H1 (cell line): Measurements from ENCODE around the gene BAZ2B. TPM values are rescaled to one million over a fixed set of nuclear protein-coding genes. Genes with fewer than 3 reads are reported as not detected.

Experiments used
- CTCF ChIA-PET: fragments of 300-600 bp; sonication (Branson Sonifier 250); formaldehyde crosslinking; loops from one replicate; lab custom pipeline; 2021; ENCODE audit not compliant: partially characterized antibody; lab: Charles Lee
- POLR2A ChIA-PET: fragments of 300-600 bp; sonication (Branson Sonifier 250); formaldehyde crosslinking; loops from one replicate; lab custom pipeline; 2021; ENCODE audit warnings: inconsistent platforms; ENCODE audit not compliant: partially characterized antibody; lab: Charles Lee
- DNase-seq, 2 experiments: peaks; one replicate each; pipeline versions ENCODE4 v3.0.0 to v3.0.0-alpha.2; 2010 to 2022; ENCODE audit warnings: low spot score in 2 of 2, low read depth in 1 of 2, mixed read lengths in 1 of 2
- FAIRE-seq: peaks from 2 replicates; lab custom pipeline; 2011; peaks lifted over from hg19 to GRCh38; lab: Jason Lieb, UNC
- H2AFZ ChIP-seq: 2 replicates; pipeline ENCODE4 v1.8.1; 2012; ENCODE audit warnings: low read length, inconsistent platforms
- H2AK5ac ChIP-seq: 2 replicates; pipeline ENCODE4 v1.6.1; 2013; ENCODE audit warnings: low read depth, low read length
- H2BK120ac ChIP-seq: replicated peaks from 2 replicates; pipeline ENCODE3; 2013; ENCODE audit warnings: low read depth, low read length, inconsistent platforms
- H2BK12ac ChIP-seq: 2 replicates; pipeline ENCODE4 v1.6.1; 2013; ENCODE audit warnings: low read depth, low read length
- H2BK15ac ChIP-seq: 2 replicates; pipeline ENCODE4 v1.6.1; 2013; ENCODE audit warnings: low read length
- H2BK20ac ChIP-seq: 2 replicates; pipeline ENCODE4 v1.6.1; 2013; ENCODE audit warnings: low read length
- H2BK5ac ChIP-seq: 2 replicates; pipeline ENCODE4 v1.6.1; 2013; ENCODE audit warnings: low read depth, low read length
- H3K14ac ChIP-seq: 2 replicates; pipeline ENCODE4 v1.6.1; 2013; ENCODE audit warnings: inconsistent platforms; ENCODE audit not compliant: insufficient read length
- H3K18ac ChIP-seq: 2 replicates; pipeline ENCODE4 v1.6.1; 2013; ENCODE audit warnings: low read length; ENCODE audit errors: extremely low read depth
- H3K23ac ChIP-seq: 2 replicates; pipeline ENCODE4 v1.6.1; 2013; ENCODE audit warnings: inconsistent platforms; ENCODE audit not compliant: insufficient read length
- H3K23me2 ChIP-seq: 2 replicates; pipeline ENCODE4 v1.6.1; 2013; ENCODE audit warnings: low read depth, low read length
- H3K27ac ChIP-seq: 2 replicates; pipeline ENCODE4 v1.6.1; 2011; ENCODE audit warnings: low read depth, low read length, inconsistent platforms
- H3K27me3 ChIP-seq, 4 experiments: replicated peaks in 1 of 4; 1 replicate in 1 of 4; 2 replicates in 3 of 4; pipeline versions ENCODE4 v1.6.1 to v1.8.1; 2011 to 2013; ENCODE audit warnings: low read length in 3 of 4, mild to moderate bottlenecking in 3 of 4, inconsistent platforms in 2 of 4, mixed read lengths in 2 of 4, moderate library complexity in 1 of 4; ENCODE audit not compliant: control insufficient read depth in 3 of 4, insufficient read depth in 3 of 4; ENCODE audit errors: extremely low read depth in 1 of 4
- H3K36me3 ChIP-seq, 4 experiments: 2 replicates each; pipeline versions ENCODE4 v1.6.1 to v1.8.1; 2011 to 2013; ENCODE audit warnings: mild to moderate bottlenecking in 4 of 4, low read length in 3 of 4, moderate library complexity in 2 of 4, control low read depth in 1 of 4, inconsistent platforms in 1 of 4; ENCODE audit not compliant: insufficient read depth in 4 of 4, control insufficient read depth in 2 of 4
- H3K4ac ChIP-seq: replicated peaks from 2 replicates; pipeline ENCODE3; 2013; ENCODE audit warnings: low read length, low read depth, mixed read lengths, inconsistent platforms; ENCODE audit not compliant: insufficient read length
- H3K4me1 ChIP-seq, 4 experiments: replicated peaks in 1 of 4; 1 replicate in 1 of 4; 2 replicates in 3 of 4; pipeline versions ENCODE4 v1.6.1 to v1.8.1; 2011 to 2013; ENCODE audit warnings: low read length in 3 of 4, inconsistent platforms in 2 of 4, mixed read lengths in 1 of 4; ENCODE audit not compliant: insufficient read depth in 4 of 4, control insufficient read depth in 3 of 4
- H3K4me2 ChIP-seq, 2 experiments: 2 replicates each; pipeline versions ENCODE4 v1.6.1 to v1.8.1; 2011 to 2013; ENCODE audit warnings: low read depth in 2 of 2, low read length in 2 of 2, control low read depth in 1 of 2, inconsistent platforms in 1 of 2, mild to moderate bottlenecking in 1 of 2; ENCODE audit not compliant: insufficient read depth in 1 of 2
- H3K4me3 ChIP-seq, 4 experiments: fragments of 200-600, 300-600 bp in 1 of 4; sonication (generic), shearing (Covaris generic), sonication (Bioruptor Twin) in 1 of 4; 2 replicates each; pipeline versions ENCODE4 v1.5.1 to v1.8.1; 2011 to 2016; ENCODE audit warnings: low read length in 4 of 4, low read depth in 3 of 4, control low read depth in 2 of 4, inconsistent platforms in 2 of 4, mild to moderate bottlenecking in 2 of 4, mixed read lengths in 1 of 4, moderate library complexity in 1 of 4; ENCODE audit not compliant: insufficient read depth in 2 of 4; ENCODE audit errors: extremely low read depth in 1 of 4
- H3K56ac ChIP-seq: replicated peaks from 2 replicates; pipeline ENCODE3; 2013; ENCODE audit warnings: low read depth, mild to moderate bottlenecking, mixed read lengths, low read length, inconsistent platforms; ENCODE audit not compliant: insufficient read length
- H3K79me1 ChIP-seq: 2 replicates; pipeline ENCODE4 v1.6.1; 2013; ENCODE audit warnings: low read depth, low read length, control low read depth
- H3K79me2 ChIP-seq, 2 experiments: 2 replicates each; pipeline versions ENCODE4 v1.6.1 to v1.8.1; 2012 to 2013; ENCODE audit warnings: low read length in 2 of 2, mild to moderate bottlenecking in 2 of 2, inconsistent platforms in 1 of 2; ENCODE audit not compliant: insufficient read depth in 2 of 2, control insufficient read depth in 1 of 2
- H3K9ac ChIP-seq, 4 experiments: replicated peaks in 1 of 4; 1 replicate in 1 of 4; 2 replicates in 3 of 4; pipeline versions ENCODE4 v1.6.1 to v1.8.1; 2011 to 2013; ENCODE audit warnings: low read depth in 3 of 4, low read length in 3 of 4, control low read depth in 2 of 4, mild to moderate bottlenecking in 2 of 4, moderate library complexity in 2 of 4, inconsistent platforms in 1 of 4; ENCODE audit errors: extremely low read depth in 1 of 4
- H3K9me3 ChIP-seq, 2 experiments: 2 replicates each; pipeline versions ENCODE4 v1.6.1 to v1.8.1; 2012 to 2013; ENCODE audit warnings: mild to moderate bottlenecking in 2 of 2, moderate library complexity in 2 of 2, control low read depth in 1 of 2, inconsistent platforms in 1 of 2, low read depth in 1 of 2, low read length in 1 of 2, mixed read lengths in 1 of 2; ENCODE audit not compliant: insufficient read depth in 2 of 2
- H4K20me1 ChIP-seq, 2 experiments: replicated peaks in 1 of 2; 2 replicates each; pipeline versions ENCODE3 to v1.8.1; 2011 to 2013; ENCODE audit warnings: inconsistent platforms in 2 of 2, low read length in 2 of 2, mild to moderate bottlenecking in 1 of 2; ENCODE audit not compliant: insufficient read depth in 2 of 2, control insufficient read depth in 1 of 2
- H4K5ac ChIP-seq: 2 replicates; pipeline ENCODE4 v1.6.1; 2013; ENCODE audit warnings: low read length, low read depth, mixed read lengths, inconsistent platforms; ENCODE audit not compliant: insufficient read length
- H4K8ac ChIP-seq: 2 replicates; pipeline ENCODE4 v1.8.0; 2013; ENCODE audit warnings: mild to moderate bottlenecking, moderate library complexity, low read length, inconsistent platforms; ENCODE audit not compliant: insufficient read depth; ENCODE audit errors: extremely low read depth
- H4K91ac ChIP-seq: replicated peaks from 2 replicates; pipeline ENCODE3; 2013; ENCODE audit warnings: low read length, mixed read lengths, inconsistent platforms; ENCODE audit not compliant: insufficient read length
- CBX8 ChIP-seq: fragments of 300-800, 300-1000 bp; sonication (generic); IDR thresholded peaks from 2 replicates; pipeline ENCODE4 v1.7.1; 2016; ENCODE audit warnings: low read depth, low read length, borderline replicate concordance
- E2F6 ChIP-seq: IDR thresholded peaks from 2 replicates; pipeline ENCODE4 v1.6.1; 2012; ENCODE audit warnings: inconsistent platforms
- HDAC2 ChIP-seq, 2 experiments: fragments of 300-600 bp in 1 of 2; sonication (generic) in 1 of 2; IDR thresholded peaks; 2 replicates each; pipeline ENCODE4 v1.6.1; 2011 to 2012; ENCODE audit warnings: low read depth in 2 of 2, low read length in 2 of 2, mild to moderate bottlenecking in 2 of 2, moderate library complexity in 2 of 2, borderline replicate concordance in 1 of 2, inconsistent platforms in 1 of 2
- HDAC6 ChIP-seq: IDR thresholded peaks from one replicate; pipeline ENCODE4 v1.7.1; 2012; ENCODE audit warnings: low read depth, mild to moderate bottlenecking, inconsistent platforms, low read length, moderate library complexity
- MAFK ChIP-seq: IDR thresholded peaks from 2 replicates; pipeline ENCODE4 v1.6.1; 2012; ENCODE audit warnings: low read depth, mild to moderate bottlenecking, improper control_type of control experiment, low read length
- WGBS, 2 experiments: shearing (Covaris generic) in 1 of 2; methylation state at CpG; one replicate each; pipeline versions ENCODE4 v1.1.6 to v1.1.7; 2013 to 2015; ENCODE audit warnings: low lambda C conversion rate in 2 of 2, mixed read lengths in 2 of 2, inconsistent platforms in 1 of 2, low coverage in 1 of 2, missing lambda C conversion rate in 1 of 2; ENCODE audit not compliant: insufficient replicate concordance in 2 of 2, insufficient coverage in 1 of 2, insufficient read length in 1 of 2; ENCODE audit errors: extremely low coverage in 1 of 2, missing lambda C conversion rate in 1 of 2; 5-methylcytosine and 5-hydroxymethylcytosine counted together
- polyA plus RNA-seq, 7 experiments: library from polyadenylated mRNA; depleted of rRNA in 3 of 7; stranded (reverse) in 5 of 7; unstranded in 2 of 7; fragments of >200 nt in 5 of 7; fragments of 200-250 nt in 2 of 7; gene quantifications; 1 replicate in 5 of 7; 2 replicates in 1 of 7; 4 replicates in 1 of 7; pipeline versions ENCODE4 v1.2.1 to v1.2.3, GENCODE V29; 2011 to 2013; ENCODE audit warnings: missing spikeins in 2 of 7, mixed read lengths in 2 of 7
- total RNA-seq: library from RNA; stranded (reverse); fragmentation: NEBNext Ultra II Directional; extraction: Animal tissue kit (Norgen Biotek cat#: 25700); gene quantifications from 2 replicates; pipeline ENCODE4 v1.2.1, GENCODE V29; 2021
- TF ChIP-seq, protein P1 (sequence below): IDR thresholded peaks from 2 replicates; pipeline ENCODE4 v1.6.1; 2012; ENCODE audit warnings: low read length, inconsistent platforms
- TF ChIP-seq, protein P2 (sequence below): IDR thresholded peaks from 2 replicates; pipeline ENCODE4 v1.6.1; 2011; ENCODE audit warnings: low read depth, mild to moderate bottlenecking, low read length; ENCODE audit not compliant: insufficient read depth
- TF ChIP-seq, protein P3 (sequence below): IDR thresholded peaks from 2 replicates; pipeline ENCODE4 v1.6.1; 2011; ENCODE audit warnings: low read length, improper control_type of control experiment

Gene BAZ2B
- total and polyA plus RNA-seq, 2 of the 8 experiments (the other 6 are each of a cell fraction or from before 2014, with no cell fraction given) = 15.2 to 46.3 TPM

DNA sequence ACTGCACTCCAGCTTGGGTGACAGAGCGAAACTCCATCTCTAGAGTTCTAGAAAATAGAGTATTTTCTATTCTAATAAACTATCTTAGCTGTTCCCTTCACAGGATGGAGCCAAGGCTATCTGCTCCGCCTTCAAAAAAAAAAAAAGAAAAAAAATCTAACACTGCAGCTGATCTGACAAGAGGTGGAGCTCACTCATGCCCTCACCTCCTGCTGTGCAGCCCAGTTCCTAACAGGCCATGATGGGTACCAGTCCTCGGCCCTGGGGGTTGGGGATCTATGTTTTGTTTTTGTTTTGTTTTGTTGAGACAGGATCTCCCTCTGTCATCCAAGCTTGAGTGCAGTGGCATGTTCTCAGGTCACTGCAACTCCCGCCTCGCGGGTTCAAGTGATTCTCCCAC is 332.8 kb downstream of the BAZ2B start:
- H2BK20ac ChIP-seq = no peak overlapping the region
- no peak overlapping the region for H2BK12ac ChIP-seq
- POLR2A ChIA-PET = no interaction called here
- H3K27ac ChIP-seq = no peak overlapping the region
- peaks cover 10% of the 10 kb centered on the region; the same call in 1 of the 2 replicates for H3K23me2 ChIP-seq
- no peak for FAIRE-seq
- peaks cover 0 to 7% of the 10 kb centered on the region in 2 experiments; a peak in 2 of 4 replicates for H3K79me2 ChIP-seq
- no peak overlapping the region for H3K18ac ChIP-seq
- H2AK5ac ChIP-seq = no peak overlapping the region
- H4K8ac ChIP-seq = no peak overlapping the region
- no peak overlapping the region for H3K4ac ChIP-seq
- no peaks in the 10 kb centered on the region for H3K4me1 ChIP-seq
- no peak overlapping the region for H2BK15ac ChIP-seq
- no peaks in the 10 kb centered on the region for H4K20me1 ChIP-seq
- no peaks in the 10 kb centered on the region; a peak in 1 of 7 replicates for H3K27me3 ChIP-seq
- no peak overlapping the region for H2AFZ ChIP-seq
- no peak overlapping the region for H3K14ac ChIP-seq
- no peak for DNase-seq
- H3K79me1 ChIP-seq = no peaks in the 10 kb centered on the region; the same call in 1 of the 2 replicates
- no peak overlapping the region for H3K9ac ChIP-seq
- H3K4me2 ChIP-seq = no peak overlapping the region
- no peak overlapping the region for H3K4me3 ChIP-seq
- H4K91ac ChIP-seq = no peak overlapping the region
- H3K9me3 ChIP-seq = no peaks in the 10 kb centered on the region
- H2BK120ac ChIP-seq = no peak overlapping the region
- CTCF ChIA-PET = interaction anchor here (0.7 to 1.4 kb wide), 5 partner anchors 39 to 165 kb away, joined by 3 to 4 read pairs (median 3); no protein-coding TSS in a partner anchor
- no peak overlapping the region for H4K5ac ChIP-seq
- 98% methylated on average over 6 of the region's 6 CpGs; no CpG with 5 or more reads in 1 of the 2 experiments for WGBS, 2 experiments
- no peak overlapping the region for H3K56ac ChIP-seq
- no peaks in the 10 kb centered on the region for H3K36me3 ChIP-seq
- no peak overlapping the region for H2BK5ac ChIP-seq
- H3K23ac ChIP-seq = no peak overlapping the region
- TF ChIP-seq MAFK = no peak
- TF ChIP-seq, protein P1, sequence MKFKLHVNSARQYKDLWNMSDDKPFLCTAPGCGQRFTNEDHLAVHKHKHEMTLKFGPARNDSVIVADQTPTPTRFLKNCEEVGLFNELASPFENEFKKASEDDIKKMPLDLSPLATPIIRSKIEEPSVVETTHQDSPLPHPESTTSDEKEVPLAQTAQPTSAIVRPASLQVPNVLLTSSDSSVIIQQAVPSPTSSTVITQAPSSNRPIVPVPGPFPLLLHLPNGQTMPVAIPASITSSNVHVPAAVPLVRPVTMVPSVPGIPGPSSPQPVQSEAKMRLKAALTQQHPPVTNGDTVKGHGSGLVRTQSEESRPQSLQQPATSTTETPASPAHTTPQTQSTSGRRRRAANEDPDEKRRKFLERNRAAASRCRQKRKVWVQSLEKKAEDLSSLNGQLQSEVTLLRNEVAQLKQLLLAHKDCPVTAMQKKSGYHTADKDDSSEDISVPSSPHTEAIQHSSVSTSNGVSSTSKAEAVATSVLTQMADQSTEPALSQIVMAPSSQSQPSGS = no peak
- TF ChIP-seq, protein P2, sequence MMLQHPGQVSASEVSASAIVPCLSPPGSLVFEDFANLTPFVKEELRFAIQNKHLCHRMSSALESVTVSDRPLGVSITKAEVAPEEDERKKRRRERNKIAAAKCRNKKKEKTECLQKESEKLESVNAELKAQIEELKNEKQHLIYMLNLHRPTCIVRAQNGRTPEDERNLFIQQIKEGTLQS = no peak
- TF ChIP-seq HDAC2 (IDR thresholded peaks at IDR 0.05; ENCODE audit: borderline replicate concordance in 1 of 2, low read depth in 2 of 2, low read length in 2 of 2) = no peak
- no peak for TF ChIP-seq CBX8
- TF ChIP-seq, protein P3, sequence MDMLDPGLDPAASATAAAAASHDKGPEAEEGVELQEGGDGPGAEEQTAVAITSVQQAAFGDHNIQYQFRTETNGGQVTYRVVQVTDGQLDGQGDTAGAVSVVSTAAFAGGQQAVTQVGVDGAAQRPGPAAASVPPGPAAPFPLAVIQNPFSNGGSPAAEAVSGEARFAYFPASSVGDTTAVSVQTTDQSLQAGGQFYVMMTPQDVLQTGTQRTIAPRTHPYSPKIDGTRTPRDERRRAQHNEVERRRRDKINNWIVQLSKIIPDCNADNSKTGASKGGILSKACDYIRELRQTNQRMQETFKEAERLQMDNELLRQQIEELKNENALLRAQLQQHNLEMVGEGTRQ = no peak
- TF ChIP-seq E2F6 = no peak
- no peak for TF ChIP-seq HDAC6
